ENCODE measurements around the gene ZNF117.
"Not testable (repeated sequence)": the region's sequence is repeated elsewhere in the genome, so short reads cannot be mapped to it uniquely, and the experiment has no call there.

Gene ZNF117

GRCh38 chr7:64990936-64991335 lies at the start of gene ZNF117:
Gene ZNF117 (minus strand): TSS chr7:64991036.
- DNase-seq: no peak

GRCh38 chr7:65038767-65039166 lies 47.9 kb upstream of the ZNF117 start:
- DNase-seq: peak; percentile 6 to 10

GRCh38 chr7:65037740-65038688 lies 47.2 kb upstream of the ZNF117 start:
- peak; percentile 91 to 94 for DNase-seq

- DNase-seq: peak; percentile 53 to 83
These were observed 45.7 kb upstream of the ZNF117 start for GRCh38 chr7:65036526-65036925.

GRCh38 chr7:65035469-65035868 lies 44.6 kb upstream of the ZNF117 start:
- DNase-seq: not testable (repeated sequence)

- peak; percentile 30 to 77 for DNase-seq
These were observed 43.4 kb upstream of the ZNF117 start for GRCh38 chr7:65034120-65034782.

- not testable (repeated sequence) for DNase-seq
These were observed 42.6 kb upstream of the ZNF117 start for GRCh38 chr7:65033391-65033790.

GRCh38 chr7:65025023-65025422 lies 34.2 kb upstream of the ZNF117 start:
- DNase-seq: not testable (repeated sequence)

- DNase-seq: not testable (repeated sequence)
These were observed 30.1 kb upstream of the ZNF117 start for GRCh38 chr7:65020978-65021377.

- DNase-seq: not testable (repeated sequence)
These were observed 19.0 kb upstream of the ZNF117 start for GRCh38 chr7:65009881-65010280.

GRCh38 chr7:65009394-65009793 lies 18.6 kb upstream of the ZNF117 start:
- not testable (repeated sequence) for DNase-seq

GRCh38 chr7:65007036-65007435 lies 16.2 kb upstream of the ZNF117 start:
- not testable (repeated sequence) for DNase-seq

GRCh38 chr7:65006094-65006992 lies 15.5 kb upstream of the ZNF117 start, which contains the start of gene ERV3-1:
Gene ERV3-1 (minus strand): TSS chr7:65006687. CDS start chr7:64993026, 13,661 bp downstream.
- peak; percentile 90 to 93 for DNase-seq

- no peak for DNase-seq
These were observed 13.7 kb upstream of the ZNF117 start for GRCh38 chr7:65004575-65004974.

- DNase-seq: no peak
These were observed 12.2 kb upstream of the ZNF117 start for GRCh38 chr7:65002972-65003585.

GRCh38 chr7:65001291-65001814 lies 10.5 kb upstream of the ZNF117 start:
- DNase-seq: no peak

- DNase-seq: peak; percentile 72 to 87
These were observed 8.5 kb upstream of the ZNF117 start for GRCh38 chr7:64999165-65000004.

- no peak for DNase-seq
These were observed 8.0 kb upstream of the ZNF117 start for GRCh38 chr7:64998865-64999164.

- no peak for DNase-seq
These were observed 7.1 kb upstream of the ZNF117 start for GRCh38 chr7:64997927-64998391.

- no peak for DNase-seq
These were observed 6.5 kb upstream of the ZNF117 start for GRCh38 chr7:64997164-64997908.
